ENCODE results near the gene PSMC4. TPM values are rescaled to one million over a fixed set of nuclear protein-coding genes. Genes with fewer than 3 reads are reported as not detected.

PSMC4 gene
- total RNA-seq, 4 donors from 2014 or later, result 46.4 to 83.4 (median 77.5) TPM

GRCh38 chr19:39943586-39943985, 27.4 kb upstream of the PSMC4 start:
- Histone ChIP-seq H3K27me3 (peaks cover 11% of the 10 kb centered on the region), H3K36me3 (no peaks in the 10 kb centered on the region), H3K27ac (peak overlapping the region; percentile 78 to 89 (median 86)), H3K4me1 (peaks cover 4 to 60% (median 40%) of the 10 kb centered on the region in 4 donors), H3K9me3 (peaks cover 0 to 8% of the 10 kb centered on the region in 2 donors), H3K4me3 (peak overlapping the region in 1 of 4 donors; percentile 30)
- WGBS, 2 donors (ENCODE audit: low coverage in 1 of 2), result 58 to 73% methylated on average over 2 to 7 of the region's 7 CpGs
- intact Hi-C loops (cut with DNase I; ENCODE audit: low total_unique reads), result no loop called here
- DNase-seq, result peak; percentile 60
- TF ChIP-seq CTCF (IDR thresholded peaks at IDR 0.05) (no peak), EP300 (IDR thresholded peaks at IDR 0.05; ENCODE audit: low read depth) (no peak), POLR2A (IDR thresholded peaks at IDR 0.05) (peak; percentile 36), POLR2AphosphoS5 (IDR thresholded peaks at IDR 0.05) (no peak)
- in situ Hi-C loops (cut with MboI; ENCODE audit: low pct_ligation_motif_present in 1 of 4, low pct_unique_long_range_greater_than_20kb in 1 of 4, low sequenced_read_pairs in 3 of 4), result no loop called here

GRCh38 chr19:39946532-39946931, 24.4 kb upstream of the PSMC4 start:
- Histone ChIP-seq H3K36me3 (no peaks in the 10 kb centered on the region), H3K9me3 (no peaks in the 10 kb centered on the region), H3K27ac (peak overlapping the region; percentile 78 to 89 (median 86)), H3K4me3 (no peak overlapping the region), H3K27me3 (peaks cover 11% of the 10 kb centered on the region), H3K4me1 (peaks cover 4 to 57% (median 32%) of the 10 kb centered on the region in 4 donors)
- 83 to 84% methylated on average over 1 to 4 of the region's 4 CpGs for WGBS, 2 donors (ENCODE audit: low coverage in 1 of 2)
- intact Hi-C loops (cut with DNase I; ENCODE audit: low total_unique reads) (no loop called here), in situ Hi-C loops (cut with MboI; ENCODE audit: low pct_ligation_motif_present in 1 of 4, low pct_unique_long_range_greater_than_20kb in 1 of 4, low sequenced_read_pairs in 3 of 4) (no loop called here)
- TF ChIP-seq POLR2AphosphoS5 (IDR thresholded peaks at IDR 0.05) (no peak), CTCF (IDR thresholded peaks at IDR 0.05) (no peak), EP300 (IDR thresholded peaks at IDR 0.05; ENCODE audit: low read depth) (no peak), POLR2A (IDR thresholded peaks at IDR 0.05) (no peak)
- DNase-seq, result no peak

- TF ChIP-seq POLR2AphosphoS5 (IDR thresholded peaks at IDR 0.05), result no peak
- TF ChIP-seq POLR2A (IDR thresholded peaks at IDR 0.05), result no peak
- TF ChIP-seq CTCF (IDR thresholded peaks at IDR 0.05), result no peak
- TF ChIP-seq EP300 (IDR thresholded peaks at IDR 0.05; ENCODE audit: low read depth), result no peak
- no peak for DNase-seq
Measured at GRCh38 chr19:39949026-39949747, 21.8 kb upstream of the PSMC4 start.

GRCh38 chr19:39951065-39951650, 19.8 kb upstream of the PSMC4 start:
- Histone ChIP-seq H3K27me3 (peaks cover 5% of the 10 kb centered on the region), H3K4me3 (no peak overlapping the region), H3K4me1 (peaks cover 0 to 15% (median 4%) of the 10 kb centered on the region in 4 donors), H3K36me3 (no peaks in the 10 kb centered on the region), H3K27ac (peak overlapping the region in 1 of 4 donors; percentile 0), H3K9me3 (no peaks in the 10 kb centered on the region)
- WGBS, 2 donors (ENCODE audit: low coverage in 1 of 2), result 91 to 100% methylated on average over 1 to 2 of the region's 2 CpGs
- no peak for DNase-seq
- intact Hi-C loops (cut with DNase I; ENCODE audit: low total_unique reads) (no loop called here), in situ Hi-C loops (cut with MboI; ENCODE audit: low pct_ligation_motif_present in 1 of 4, low pct_unique_long_range_greater_than_20kb in 1 of 4, low sequenced_read_pairs in 3 of 4) (no loop called here)
- no peak for TF ChIP-seq POLR2AphosphoS5 (IDR thresholded peaks at IDR 0.05)
- no peak for TF ChIP-seq POLR2A (IDR thresholded peaks at IDR 0.05)
- no peak for TF ChIP-seq CTCF (IDR thresholded peaks at IDR 0.05)
- TF ChIP-seq EP300 (IDR thresholded peaks at IDR 0.05; ENCODE audit: low read depth), result no peak

More at GRCh38 chr19:39949026-39949747, 21.8 kb upstream of the PSMC4 start:
- WGBS, 2 donors (ENCODE audit: low coverage in 1 of 2), result 91 to 100% methylated on average over 2 of the region's 2 CpGs
- Histone ChIP-seq H3K4me1 (peaks cover 0 to 35% (median 23%) of the 10 kb centered on the region in 4 donors), H3K9me3 (no peaks in the 10 kb centered on the region), H3K27ac (no peak overlapping the region), H3K27me3 (peaks cover 11% of the 10 kb centered on the region), H3K4me3 (no peak overlapping the region), H3K36me3 (no peaks in the 10 kb centered on the region)
- intact Hi-C loops (cut with DNase I; ENCODE audit: low total_unique reads), result no loop called here
- in situ Hi-C loops (cut with MboI; ENCODE audit: low pct_ligation_motif_present in 1 of 4, low pct_unique_long_range_greater_than_20kb in 1 of 4, low sequenced_read_pairs in 3 of 4), result no loop called here
